ENCODE results near the gene RNF34.
A peak's percentile ranks its signal among the peaks of the same experiment; 100 is the strongest.
"Not testable (repeated sequence)": the region's sequence is repeated elsewhere in the genome, so short reads cannot be mapped to it uniquely, and the experiment has no call there.

The RNF34 gene

DNA sequence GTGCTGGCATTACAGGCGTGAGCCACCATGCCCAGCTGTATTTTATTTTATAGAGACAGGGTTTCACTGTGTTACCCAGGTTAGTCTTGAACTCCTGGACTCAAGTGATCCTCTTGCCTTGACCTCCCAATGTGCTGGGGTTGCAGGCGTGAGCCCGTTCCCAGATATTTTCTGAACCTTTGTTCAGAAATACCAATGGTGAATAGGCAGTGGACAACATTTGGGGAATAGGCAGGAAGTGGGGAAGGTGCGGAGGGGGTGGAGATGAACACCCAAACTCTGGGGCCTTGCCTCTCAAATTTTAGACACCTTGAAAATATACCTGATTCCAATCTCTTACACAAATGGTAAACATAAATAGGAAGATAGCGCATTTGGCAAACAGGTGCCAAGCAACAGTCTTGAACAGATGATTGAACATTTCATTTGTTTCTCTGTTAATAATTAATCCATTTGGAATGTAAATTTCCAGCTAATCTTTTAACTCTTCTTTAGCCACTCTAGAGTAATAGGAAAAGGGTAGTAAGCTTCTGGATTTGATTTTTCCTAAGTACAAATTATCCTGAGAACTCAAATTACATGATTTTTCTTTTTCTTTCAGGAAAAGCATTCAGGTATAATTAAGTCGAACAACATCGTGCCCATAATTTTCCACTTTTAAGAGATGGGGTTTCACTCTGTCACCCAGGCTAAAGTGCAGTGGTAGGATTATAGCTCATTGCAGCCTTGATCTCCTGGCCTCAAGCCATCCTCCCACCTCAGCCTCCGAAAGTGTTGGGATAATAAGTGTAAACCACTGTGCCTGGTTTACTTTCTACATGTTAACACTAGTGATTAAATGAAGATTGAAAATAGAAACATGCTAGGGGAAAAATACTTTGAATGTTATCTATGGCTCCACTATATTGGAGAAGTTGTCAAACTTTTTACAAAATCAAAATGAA lies 22.9 kb upstream of the RNF34 start:
- no peak overlapping the region for H3K4me3 ChIP-seq (ENCODE audit: low read length)
- TF ChIP-seq ZNF274 (IDR thresholded peaks at IDR 0.05; ENCODE audit: low read depth, low read length), result no peak

DNA sequence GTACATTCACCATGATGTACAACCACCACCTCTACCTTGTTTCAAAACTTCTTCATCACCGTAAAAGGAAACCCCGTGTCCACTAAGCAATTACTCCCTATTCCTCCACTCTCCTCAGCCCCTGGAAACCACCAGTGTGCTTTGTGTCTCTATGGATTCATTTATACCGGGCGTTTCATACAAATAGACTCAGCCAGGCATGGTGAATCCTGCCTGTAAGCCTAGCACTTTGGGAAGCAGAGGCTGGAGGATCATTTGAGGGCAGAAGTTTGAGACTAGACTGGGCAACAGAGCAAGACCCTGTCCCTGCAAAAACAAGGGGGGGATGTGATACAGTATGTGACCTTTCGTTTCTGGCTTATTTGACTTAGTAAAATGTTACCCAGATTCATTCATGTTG lies 21.2 kb upstream of the RNF34 start:
- no peak overlapping the region for H3K4me3 ChIP-seq (ENCODE audit: low read length)
- TF ChIP-seq ZNF274 (IDR thresholded peaks at IDR 0.05; ENCODE audit: low read depth, low read length), result no peak

DNA sequence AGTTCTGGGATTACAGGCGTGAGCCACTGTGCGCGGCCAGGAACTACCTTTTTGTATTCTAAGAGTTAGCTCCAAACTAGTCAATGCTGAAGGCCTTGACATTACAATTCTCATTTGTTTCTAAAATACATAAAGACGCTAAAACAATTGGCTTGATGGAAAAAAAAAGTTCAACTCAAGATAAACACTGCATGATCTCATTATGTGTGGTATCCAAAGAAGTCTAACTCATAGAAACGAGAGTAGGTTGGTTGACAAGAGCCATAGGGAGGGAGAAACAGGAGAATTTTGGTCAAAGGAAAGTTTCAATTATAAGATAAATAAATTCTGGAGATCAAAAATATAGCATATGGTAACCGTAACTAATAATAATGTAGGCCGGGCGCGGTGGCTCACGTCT lies 20.0 kb upstream of the RNF34 start:
- H3K4me3 ChIP-seq (ENCODE audit: low read length), result no peak overlapping the region
- no peak for TF ChIP-seq ZNF274 (IDR thresholded peaks at IDR 0.05; ENCODE audit: low read depth, low read length)

DNA sequence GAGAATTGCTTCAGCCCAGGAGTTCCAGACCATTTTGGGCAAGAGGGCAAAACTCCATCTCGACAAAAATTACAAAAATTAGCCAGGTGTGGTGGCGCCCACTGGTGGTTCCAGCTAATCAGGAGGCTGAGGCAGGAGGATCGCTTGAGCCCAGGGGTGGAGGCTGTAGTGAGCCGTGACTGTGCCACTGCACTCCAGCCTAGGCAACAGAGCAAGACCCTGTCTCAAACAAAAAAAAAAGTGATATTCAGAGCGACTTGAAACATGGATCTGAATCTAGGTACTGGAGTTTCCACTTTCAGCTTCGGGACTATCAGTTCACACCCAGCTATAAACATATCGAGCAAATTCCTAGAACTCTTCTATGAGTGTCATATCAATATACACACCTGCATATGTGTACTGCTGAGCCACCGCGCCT lies 16.3 kb upstream of the RNF34 start:
- no peak for TF ChIP-seq ZNF274 (IDR thresholded peaks at IDR 0.05; ENCODE audit: low read depth, low read length)

DNA sequence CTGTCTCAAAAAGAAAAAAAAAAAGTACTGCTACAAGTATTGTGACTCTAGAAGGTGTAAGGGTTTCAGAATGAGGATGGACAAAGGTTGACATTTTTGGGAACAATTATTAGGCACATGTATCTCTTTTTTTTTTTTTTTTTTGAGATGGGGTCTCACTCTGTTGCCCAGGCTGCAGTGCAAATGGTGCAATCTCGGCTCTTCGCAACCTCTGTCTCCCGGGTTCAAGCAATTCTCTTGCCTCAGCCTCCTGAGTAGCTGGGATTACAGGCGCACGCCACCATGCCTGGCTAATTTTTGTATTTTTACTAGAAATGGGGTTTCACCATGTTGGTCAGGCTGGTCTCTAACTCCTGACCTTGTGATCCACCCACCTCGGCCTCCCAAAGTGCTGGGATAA lies 15.0 kb upstream of the RNF34 start:
- H3K4me3 ChIP-seq (ENCODE audit: low read length), result not testable (repeated sequence)

More for the DNA sequence above, 16.3 kb upstream of the RNF34 start:
- no peak overlapping the region for H3K4me3 ChIP-seq (ENCODE audit: low read length)

DNA sequence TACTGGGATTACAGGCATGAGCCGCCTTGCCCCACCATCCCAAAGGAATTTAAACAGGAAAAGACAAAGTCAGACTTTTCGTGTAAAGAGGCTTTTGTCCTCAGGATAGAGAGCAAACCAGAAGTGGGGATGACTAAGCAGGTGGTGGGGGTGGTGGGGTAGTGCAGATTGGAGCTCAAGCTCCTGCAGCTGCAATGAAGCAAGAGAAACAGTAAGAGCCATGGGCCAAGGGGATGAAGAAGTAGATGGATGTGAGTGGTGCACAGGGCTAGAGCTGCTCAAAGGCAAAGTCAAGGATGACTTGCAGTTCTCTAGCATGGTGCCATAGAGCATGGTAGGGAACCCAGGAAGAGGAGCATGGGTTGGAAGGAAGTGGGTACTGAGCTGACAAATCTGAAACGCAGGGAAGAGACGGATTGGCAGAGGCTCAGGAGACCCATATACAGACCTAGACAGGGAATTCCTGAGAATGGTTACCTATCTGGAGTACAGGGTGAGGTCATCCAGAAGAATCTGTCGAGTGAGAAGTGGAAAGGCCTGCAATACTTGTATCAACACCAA lies 11.4 kb upstream of the RNF34 start:
- no peak for TF ChIP-seq ZNF274 (IDR thresholded peaks at IDR 0.05; ENCODE audit: low read depth, low read length)
- no peak overlapping the region for H3K4me3 ChIP-seq (ENCODE audit: low read length)

DNA sequence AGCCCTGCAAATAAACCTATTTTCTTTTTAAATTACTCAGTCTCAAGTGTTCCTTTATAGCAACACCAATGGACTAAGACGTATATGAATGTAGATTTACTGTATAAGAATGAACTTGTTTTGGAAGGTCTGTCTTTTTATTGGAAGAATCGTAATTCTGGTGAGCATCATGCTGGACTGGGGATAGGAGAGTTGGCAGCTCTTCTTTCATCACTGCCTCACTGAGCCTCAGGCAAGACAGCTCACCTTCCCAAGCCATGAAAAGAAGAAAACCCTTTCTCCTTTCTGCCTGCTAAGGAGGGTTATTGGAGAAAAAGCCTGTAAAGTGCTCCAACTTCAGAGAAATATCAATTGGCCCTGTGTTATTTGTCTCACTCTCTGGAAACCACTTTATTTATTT lies 9.1 kb upstream of the RNF34 start:
- no peak overlapping the region for H3K4me3 ChIP-seq (ENCODE audit: low read length)
- TF ChIP-seq ZNF274 (IDR thresholded peaks at IDR 0.05; ENCODE audit: low read depth, low read length), result no peak

DNA sequence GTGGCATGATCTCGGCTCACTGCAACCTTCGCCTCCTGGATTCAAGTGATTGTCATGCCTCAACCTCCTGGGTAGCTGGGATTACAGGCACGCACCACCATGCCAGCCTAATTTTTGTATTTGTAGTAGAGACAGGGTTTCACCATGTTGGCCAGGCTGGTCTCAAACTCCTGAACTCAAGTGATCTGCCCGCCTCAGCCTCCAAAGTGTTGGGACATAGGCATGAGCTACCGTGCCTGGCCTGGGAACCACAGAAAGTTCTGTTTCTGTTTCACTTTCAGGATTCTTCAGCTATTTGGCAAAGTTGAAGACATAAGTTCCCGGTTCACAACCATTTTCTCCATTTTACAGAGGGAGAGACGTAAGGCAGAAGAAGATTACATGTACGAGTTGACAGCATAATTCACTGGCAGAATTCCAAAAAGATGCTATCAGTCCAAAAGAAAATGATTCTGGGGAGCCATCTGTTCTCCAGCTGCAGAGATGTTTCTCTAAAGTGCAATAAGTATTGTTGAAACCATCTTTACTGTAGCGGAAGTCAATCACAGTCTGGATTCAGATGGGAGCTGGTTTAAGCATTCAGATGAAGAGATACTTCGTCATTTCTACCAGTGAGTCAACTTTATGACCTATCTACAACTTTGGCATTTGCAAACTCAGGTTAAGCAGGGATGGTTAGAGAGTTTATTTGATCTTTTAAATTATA lies 8.1 kb upstream of the RNF34 start:
- TF ChIP-seq ZNF274 (IDR thresholded peaks at IDR 0.05; ENCODE audit: low read depth, low read length), result no peak
- no peak overlapping the region for H3K4me3 ChIP-seq (ENCODE audit: low read length)

DNA sequence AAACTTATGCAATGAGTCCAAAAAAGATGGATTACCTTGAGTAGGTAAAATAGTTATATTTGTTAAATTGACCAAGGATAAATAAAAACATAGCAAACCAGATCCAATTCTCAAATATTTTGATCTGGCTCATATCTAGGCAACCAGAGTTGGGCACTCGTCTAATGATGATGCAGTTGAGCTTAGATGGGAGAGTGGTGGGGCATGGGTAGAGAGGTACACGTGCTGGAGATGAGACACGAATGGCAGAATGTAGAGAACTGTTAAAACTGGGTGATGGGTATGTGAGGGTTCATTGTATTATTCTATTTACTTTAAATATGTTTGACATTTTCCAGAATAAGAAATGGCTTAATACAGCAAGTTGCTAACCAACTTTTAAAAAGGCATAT lies 7.6 kb upstream of the RNF34 start:
- H3K4me3 ChIP-seq (ENCODE audit: low read length), result no peak overlapping the region
- TF ChIP-seq ZNF274 (IDR thresholded peaks at IDR 0.05; ENCODE audit: low read depth, low read length), result no peak

DNA sequence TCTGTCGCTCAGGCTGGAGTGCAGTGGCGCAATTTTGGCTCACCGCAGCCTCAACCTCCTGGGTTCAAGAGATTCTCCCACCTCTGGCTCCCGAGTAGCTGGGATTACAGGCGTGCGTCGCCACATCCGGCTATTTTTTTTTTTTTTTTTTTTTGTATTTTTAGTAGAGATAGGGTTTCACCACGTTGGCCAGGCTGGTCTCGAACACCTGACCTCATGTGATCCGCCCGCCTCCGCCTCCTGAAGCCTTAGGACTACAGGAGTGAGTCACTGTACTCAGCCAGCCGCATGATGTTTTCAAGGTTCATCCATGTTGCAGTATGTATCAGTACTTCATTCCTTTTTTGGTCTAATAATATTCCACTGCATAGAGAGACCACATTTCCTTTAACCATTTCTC lies 2.4 kb upstream of the RNF34 start:
- TF ChIP-seq ZNF274 (IDR thresholded peaks at IDR 0.05; ENCODE audit: low read depth, low read length), result no peak
- H3K4me3 ChIP-seq (ENCODE audit: low read length), result no peak overlapping the region

DNA sequence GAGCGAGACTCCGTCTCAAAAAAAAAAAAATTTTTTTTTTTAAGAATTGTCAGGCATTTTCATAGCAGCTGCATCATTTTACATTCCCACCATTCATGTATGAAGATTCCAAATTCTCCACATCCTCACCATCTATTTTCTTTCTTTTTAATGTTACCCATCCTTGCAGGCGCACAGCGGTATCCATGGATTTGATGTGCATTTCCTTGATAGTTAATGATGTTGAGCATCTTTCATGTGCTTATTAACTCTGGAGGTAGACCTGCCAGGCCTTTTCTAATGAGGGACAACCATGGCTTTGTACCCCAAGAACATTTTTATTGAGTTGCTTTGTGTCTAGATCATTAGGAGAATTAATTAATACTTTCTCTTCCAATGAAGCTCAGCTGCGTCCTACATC lies 1.6 kb upstream of the RNF34 start:
- no peak for TF ChIP-seq ZNF274 (IDR thresholded peaks at IDR 0.05; ENCODE audit: low read depth, low read length)
- no peak overlapping the region for H3K4me3 ChIP-seq (ENCODE audit: low read length)

DNA sequence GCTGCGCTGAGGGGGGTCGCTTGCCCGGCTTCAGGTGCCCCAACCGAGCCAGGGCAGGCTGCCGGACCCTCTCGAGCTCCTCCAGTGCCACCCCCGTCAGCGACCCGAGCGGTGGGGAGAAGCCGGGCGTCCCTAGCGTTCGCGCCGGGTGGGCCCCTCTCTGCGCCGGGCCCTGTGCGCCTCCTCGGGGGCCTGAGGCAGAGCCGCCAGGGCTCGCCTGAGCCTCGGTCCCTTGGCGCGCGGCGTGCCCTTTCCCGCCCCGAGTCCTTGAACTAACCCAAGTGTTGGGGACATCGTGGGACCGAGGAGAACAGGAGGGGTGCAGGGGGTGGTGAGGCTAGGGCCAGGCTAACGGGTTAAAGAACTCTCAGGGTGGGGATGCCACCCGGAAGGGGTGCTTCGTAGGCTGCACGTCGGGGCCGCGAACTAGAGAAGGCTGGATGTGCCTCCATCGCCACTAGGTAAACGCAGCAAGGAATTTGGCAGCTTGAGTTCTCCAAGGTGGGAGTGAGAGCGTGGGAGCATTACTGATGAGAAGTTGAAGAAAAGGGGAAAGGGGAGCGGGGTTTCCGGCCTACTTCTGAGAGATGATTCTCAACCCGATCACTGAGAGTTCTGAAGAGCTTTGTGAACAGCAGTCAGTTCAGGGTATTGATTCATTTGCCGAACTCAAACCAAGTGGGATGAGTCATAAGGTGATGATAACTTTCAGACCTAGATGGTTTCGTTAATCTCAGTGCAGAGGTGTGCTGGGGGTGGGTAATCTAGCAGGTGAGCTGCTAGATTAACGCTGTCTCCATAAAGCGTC lies 618 bp downstream of the RNF34 start:
- TF ChIP-seq ZNF274 (IDR thresholded peaks at IDR 0.05; ENCODE audit: low read depth, low read length), result no peak
- H3K4me3 ChIP-seq (ENCODE audit: low read length), result peak overlapping the region; percentile 81

DNA sequence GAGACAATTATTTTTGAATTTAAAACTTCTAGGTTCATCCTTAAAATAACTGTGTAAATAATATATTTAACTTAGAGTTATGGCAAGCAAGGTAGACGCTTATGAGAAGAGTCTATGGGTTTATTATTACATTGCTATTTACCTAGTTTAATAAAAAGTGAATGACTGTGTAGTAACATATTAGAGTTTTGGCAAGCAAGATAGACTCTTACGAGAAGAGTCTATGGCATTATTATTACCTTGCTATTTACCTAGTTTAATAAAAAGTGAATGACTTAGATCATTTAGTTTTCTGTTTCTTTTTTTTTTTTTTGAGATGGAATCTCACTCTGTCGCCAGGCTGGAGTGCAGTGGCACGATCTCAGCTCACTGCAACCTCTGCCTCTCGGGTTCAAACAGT lies 3.8 kb downstream of the RNF34 start:
- no peak overlapping the region for H3K4me3 ChIP-seq (ENCODE audit: low read length)
- TF ChIP-seq ZNF274 (IDR thresholded peaks at IDR 0.05; ENCODE audit: low read depth, low read length), result no peak

DNA sequence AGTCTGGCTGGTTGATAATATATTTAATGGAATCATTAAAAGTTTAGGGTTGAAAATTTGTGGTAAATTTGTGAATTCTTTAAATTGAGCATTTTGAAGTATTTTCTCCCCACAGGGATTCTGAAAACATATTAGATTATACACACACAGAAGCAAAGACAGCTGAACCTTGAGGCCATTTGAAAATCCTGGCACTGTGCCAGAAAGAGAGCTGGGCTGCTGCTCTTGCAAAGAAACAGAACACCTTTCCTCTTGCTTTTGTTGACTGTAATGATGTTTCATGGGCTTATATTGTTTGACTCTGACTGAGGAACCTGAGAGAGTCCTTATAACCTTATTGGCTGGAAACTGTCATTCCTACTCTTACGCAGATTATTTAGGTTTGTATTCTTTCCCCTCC lies 4.8 kb downstream of the RNF34 start:
- H3K4me3 ChIP-seq (ENCODE audit: low read length), result no peak overlapping the region
- no peak for TF ChIP-seq ZNF274 (IDR thresholded peaks at IDR 0.05; ENCODE audit: low read depth, low read length)
